SK-N-SH treated with all-trans-retinoic acid at 6 μM for 48 hours (cell line): ENCODE data around the gene SLCO3A1.

Experiments
- ATAC-seq: fragments of 200-7000 bp; cut with Tn5 transposase; 3 replicates; pipeline ENCODE4 v1.9.1; 2020; ENCODE audit warnings: mild to moderate bottlenecking, moderate library complexity
- ARNTL ChIP-seq: fragments of 450-650 bp; formaldehyde crosslinking; IDR thresholded peaks from 2 replicates; pipeline ENCODE4 v1.5.0; 2020; ENCODE audit warnings: low read depth, mild to moderate bottlenecking, moderate library complexity, borderline replicate concordance
- ESRRG ChIP-seq: fragments of 250-450 bp; sonication (Bioruptor Pico); IDR thresholded peaks from 2 replicates; pipeline ENCODE4 v1.6.1; 2021; ENCODE audit warnings: mild to moderate bottlenecking
- GLIS3 ChIP-seq: fragments of 250-450 bp; sonication (Bioruptor Pico); IDR thresholded peaks from 2 replicates; pipeline ENCODE4 v1.5.0; 2020; ENCODE audit warnings: mild to moderate bottlenecking, moderate library complexity
- ISL1 ChIP-seq: fragments of 250-450 bp; sonication (Bioruptor Pico); IDR thresholded peaks from 2 replicates; pipeline ENCODE4 v2.1.2; 2022; ENCODE audit warnings: mild to moderate bottlenecking, moderate library complexity
- OSR1 ChIP-seq: fragments of 250-450 bp; sonication (Bioruptor Pico); IDR thresholded peaks from 2 replicates; pipeline ENCODE4 v1.8.0; 2022; ENCODE audit warnings: moderate library complexity, mild to moderate bottlenecking, inconsistent platforms
- PPARA ChIP-seq: fragments of 250-450 bp; sonication (Bioruptor Pico); IDR thresholded peaks from 2 replicates; pipeline ENCODE4 v1.5.0; 2020; ENCODE audit warnings: mild to moderate bottlenecking, borderline replicate concordance
- RARB ChIP-seq: fragments of 250-450 bp; sonication (Bioruptor Pico); IDR thresholded peaks from 2 replicates; pipeline ENCODE4 v1.8.0; 2021; ENCODE audit warnings: mild to moderate bottlenecking, moderate library complexity
- SNAI2 ChIP-seq: fragments of 250-450 bp; sonication (Bioruptor Pico); IDR thresholded peaks from 2 replicates; pipeline ENCODE4 v1.5.0; 2020; ENCODE audit warnings: mild to moderate bottlenecking, moderate library complexity
- TCF4 ChIP-seq: fragments of 250-450 bp; sonication (Bioruptor Pico); IDR thresholded peaks from 2 replicates; pipeline ENCODE4 v1.8.0; 2021; ENCODE audit warnings: mild to moderate bottlenecking, moderate library complexity, borderline replicate concordance
- TOX ChIP-seq: fragments of 250-450 bp; sonication (Bioruptor Pico); IDR thresholded peaks from 2 replicates; pipeline ENCODE4 v1.8.0; 2021; ENCODE audit warnings: mild to moderate bottlenecking, moderate library complexity, borderline replicate concordance
- ZC3H10 ChIP-seq: fragments of 250-450 bp; sonication (Bioruptor Pico); IDR thresholded peaks from 2 replicates; pipeline ENCODE4 v1.5.1; 2021; ENCODE audit warnings: mild to moderate bottlenecking, moderate library complexity
- ZFP3 ChIP-seq: fragments of 250-450 bp; sonication (Bioruptor Pico); IDR thresholded peaks from 2 replicates; pipeline ENCODE4 v1.5.0; 2020; ENCODE audit warnings: mild to moderate bottlenecking, moderate library complexity
- ZFP30 ChIP-seq: fragments of 450-650 bp; formaldehyde crosslinking; IDR thresholded peaks from 2 replicates; pipeline ENCODE4 v1.5.0; 2022; ENCODE audit warnings: mild to moderate bottlenecking, moderate library complexity
- ZNF565 ChIP-seq: fragments of 450-650 bp; formaldehyde crosslinking; conservative IDR thresholded peaks from 2 replicates; pipeline ENCODE4 v1.5.0; 2020; ENCODE audit warnings: low read depth, mild to moderate bottlenecking, moderate library complexity
- ZNF70 ChIP-seq: fragments of 450-650 bp; formaldehyde crosslinking; IDR thresholded peaks from 2 replicates; pipeline ENCODE4 v1.5.0; 2020; ENCODE audit warnings: mild to moderate bottlenecking, moderate library complexity
- ZNF8 ChIP-seq: fragments of 450-650 bp; formaldehyde crosslinking; IDR thresholded peaks from 2 replicates; pipeline ENCODE4 v1.5.0; 2020; ENCODE audit warnings: mild to moderate bottlenecking, moderate library complexity
- TF ChIP-seq, protein P1 (sequence below): fragments of 250-450 bp; sonication (Bioruptor Pico); IDR thresholded peaks from 2 replicates; pipeline ENCODE4 v1.8.0; 2020; ENCODE audit warnings: mild to moderate bottlenecking, moderate library complexity, borderline replicate concordance
- TF ChIP-seq, protein P2 (sequence below): fragments of 250-450 bp; sonication (Bioruptor Pico); IDR thresholded peaks from 2 replicates; pipeline ENCODE4 v1.8.0; 2021; ENCODE audit warnings: low read depth, mild to moderate bottlenecking, moderate library complexity, borderline replicate concordance
- TF ChIP-seq, protein P3 (sequence below): fragments of 250-450 bp; sonication (Bioruptor Pico); IDR thresholded peaks from 2 replicates; pipeline ENCODE4 v1.5.1; 2021; ENCODE audit warnings: mild to moderate bottlenecking, moderate library complexity
- TF ChIP-seq, protein P4 (sequence below): fragments of 250-450 bp; sonication (Bioruptor Pico); IDR thresholded peaks from 2 replicates; pipeline ENCODE4 v1.5.1; 2020; ENCODE audit warnings: low read depth, mild to moderate bottlenecking, moderate library complexity

SLCO3A1 gene

DNA sequence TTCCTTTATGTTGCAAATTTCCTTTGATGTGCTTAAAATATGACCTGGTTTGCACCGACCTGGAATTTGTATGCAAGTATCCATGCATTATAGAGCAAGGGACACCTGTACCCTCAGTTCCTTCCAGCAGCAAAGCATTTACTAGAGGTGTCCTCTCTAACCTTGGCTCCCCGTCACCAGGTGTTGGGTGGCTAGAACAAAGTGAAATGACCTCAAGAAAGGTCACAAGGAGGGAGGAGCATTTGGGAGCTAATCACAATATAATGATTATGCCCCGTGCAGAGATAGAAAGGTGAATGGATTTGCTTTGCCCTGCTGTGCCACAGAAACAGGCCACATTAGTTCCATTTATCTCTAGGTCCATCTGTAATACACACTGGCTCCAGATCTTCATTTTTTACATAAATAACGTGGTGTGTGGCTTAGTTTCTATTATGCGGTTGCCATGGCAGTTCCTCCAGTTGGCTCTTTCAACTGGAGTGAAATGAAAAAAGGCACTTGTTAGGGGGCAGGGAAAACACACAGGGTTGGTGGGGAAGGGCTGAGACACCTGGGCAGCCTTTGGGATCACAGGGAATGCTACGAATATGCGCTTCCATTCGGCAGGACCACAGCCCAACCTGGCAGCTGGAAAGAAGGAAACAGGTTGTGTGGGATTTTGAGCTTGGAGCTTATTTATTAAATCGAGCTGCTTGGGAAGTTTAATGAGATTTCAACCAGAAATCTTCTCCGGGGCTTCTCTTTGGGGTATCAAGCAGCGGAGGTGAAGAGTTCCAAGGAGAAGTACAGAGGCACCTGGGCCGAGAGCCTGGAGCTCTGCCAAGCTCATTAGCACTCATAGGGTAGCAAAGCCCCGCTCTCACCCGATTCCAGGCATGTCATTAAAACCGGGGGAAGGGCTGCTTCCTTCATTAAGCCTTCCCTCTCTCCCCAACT is 306.7 kb downstream of the SLCO3A1 start:
- no peak for ATAC-seq
- no peak for TF ChIP-seq TCF4 (CRISPR knock-in tag)
- TF ChIP-seq GLIS3 (CRISPR knock-in tag) = no peak
- no peak for TF ChIP-seq ZFP30 (CRISPR knock-in tag)
- no peak for TF ChIP-seq ZNF565
- TF ChIP-seq RARB (CRISPR knock-in tag) = no peak
- TF ChIP-seq, protein P1, sequence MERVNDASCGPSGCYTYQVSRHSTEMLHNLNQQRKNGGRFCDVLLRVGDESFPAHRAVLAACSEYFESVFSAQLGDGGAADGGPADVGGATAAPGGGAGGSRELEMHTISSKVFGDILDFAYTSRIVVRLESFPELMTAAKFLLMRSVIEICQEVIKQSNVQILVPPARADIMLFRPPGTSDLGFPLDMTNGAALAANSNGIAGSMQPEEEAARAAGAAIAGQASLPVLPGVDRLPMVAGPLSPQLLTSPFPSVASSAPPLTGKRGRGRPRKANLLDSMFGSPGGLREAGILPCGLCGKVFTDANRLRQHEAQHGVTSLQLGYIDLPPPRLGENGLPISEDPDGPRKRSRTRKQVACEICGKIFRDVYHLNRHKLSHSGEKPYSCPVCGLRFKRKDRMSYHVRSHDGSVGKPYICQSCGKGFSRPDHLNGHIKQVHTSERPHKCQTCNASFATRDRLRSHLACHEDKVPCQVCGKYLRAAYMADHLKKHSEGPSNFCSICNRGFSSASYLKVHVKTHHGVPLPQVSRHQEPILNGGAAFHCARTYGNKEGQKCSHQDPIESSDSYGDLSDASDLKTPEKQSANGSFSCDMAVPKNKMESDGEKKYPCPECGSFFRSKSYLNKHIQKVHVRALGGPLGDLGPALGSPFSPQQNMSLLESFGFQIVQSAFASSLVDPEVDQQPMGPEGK = no peak
- no peak for TF ChIP-seq ISL1 (CRISPR knock-in tag)
- TF ChIP-seq ARNTL (CRISPR knock-in tag) = no peak
- TF ChIP-seq, protein P2, sequence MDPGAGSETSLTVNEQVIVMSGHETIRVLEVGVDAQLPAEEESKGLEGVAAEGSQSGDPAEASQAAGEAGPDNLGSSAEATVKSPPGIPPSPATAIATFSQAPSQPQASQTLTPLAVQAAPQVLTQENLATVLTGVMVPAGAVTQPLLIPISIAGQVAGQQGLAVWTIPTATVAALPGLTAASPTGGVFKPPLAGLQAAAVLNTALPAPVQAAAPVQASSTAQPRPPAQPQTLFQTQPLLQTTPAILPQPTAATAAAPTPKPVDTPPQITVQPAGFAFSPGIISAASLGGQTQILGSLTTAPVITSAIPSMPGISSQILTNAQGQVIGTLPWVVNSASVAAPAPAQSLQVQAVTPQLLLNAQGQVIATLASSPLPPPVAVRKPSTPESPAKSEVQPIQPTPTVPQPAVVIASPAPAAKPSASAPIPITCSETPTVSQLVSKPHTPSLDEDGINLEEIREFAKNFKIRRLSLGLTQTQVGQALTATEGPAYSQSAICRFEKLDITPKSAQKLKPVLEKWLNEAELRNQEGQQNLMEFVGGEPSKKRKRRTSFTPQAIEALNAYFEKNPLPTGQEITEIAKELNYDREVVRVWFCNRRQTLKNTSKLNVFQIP (CRISPR knock-in tag) = no peak
- TF ChIP-seq SNAI2 (CRISPR knock-in tag) = no peak
- TF ChIP-seq, all 23 proteins: peak for 0

DNA sequence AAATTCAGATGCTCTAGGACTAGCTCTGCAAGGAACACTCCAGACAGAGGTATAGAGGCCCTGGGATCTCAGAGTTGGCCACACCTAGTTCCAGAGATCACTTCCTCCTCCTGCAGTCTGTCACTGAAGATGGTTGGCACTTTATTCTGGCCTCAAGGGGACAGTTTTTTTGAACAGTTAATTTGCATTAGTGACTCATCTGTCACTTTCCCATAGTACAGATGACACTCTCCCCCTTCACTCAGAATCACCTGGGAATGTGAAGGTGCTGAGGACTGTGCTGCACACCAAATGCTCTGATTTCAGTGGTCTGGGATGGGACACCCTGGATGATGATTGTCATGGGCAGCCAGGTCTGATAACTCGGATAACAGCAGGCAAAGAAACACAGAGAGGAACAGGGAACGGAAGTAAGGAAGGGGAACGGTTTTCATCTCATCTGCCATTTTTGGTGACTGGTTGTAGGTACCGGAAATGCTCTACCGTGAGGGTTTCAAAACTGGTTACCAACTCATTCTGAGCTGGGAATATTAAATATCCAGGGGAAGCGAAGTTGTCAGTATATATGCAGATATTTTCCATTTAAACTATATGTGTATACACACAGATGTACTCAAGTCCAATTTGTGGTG is 307.6 kb downstream of the SLCO3A1 start:
- no peak for ATAC-seq
- TF ChIP-seq, protein P3, sequence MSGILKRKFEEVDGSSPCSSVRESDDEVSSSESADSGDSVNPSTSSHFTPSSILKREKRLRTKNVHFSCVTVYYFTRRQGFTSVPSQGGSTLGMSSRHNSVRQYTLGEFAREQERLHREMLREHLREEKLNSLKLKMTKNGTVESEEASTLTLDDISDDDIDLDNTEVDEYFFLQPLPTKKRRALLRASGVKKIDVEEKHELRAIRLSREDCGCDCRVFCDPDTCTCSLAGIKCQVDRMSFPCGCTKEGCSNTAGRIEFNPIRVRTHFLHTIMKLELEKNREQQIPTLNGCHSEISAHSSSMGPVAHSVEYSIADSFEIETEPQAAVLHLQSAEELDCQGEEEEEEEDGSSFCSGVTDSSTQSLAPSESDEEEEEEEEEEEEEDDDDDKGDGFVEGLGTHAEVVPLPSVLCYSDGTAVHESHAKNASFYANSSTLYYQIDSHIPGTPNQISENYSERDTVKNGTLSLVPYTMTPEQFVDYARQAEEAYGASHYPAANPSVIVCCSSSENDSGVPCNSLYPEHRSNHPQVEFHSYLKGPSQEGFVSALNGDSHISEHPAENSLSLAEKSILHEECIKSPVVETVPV (CRISPR knock-in tag) = no peak
- TF ChIP-seq, protein P4, sequence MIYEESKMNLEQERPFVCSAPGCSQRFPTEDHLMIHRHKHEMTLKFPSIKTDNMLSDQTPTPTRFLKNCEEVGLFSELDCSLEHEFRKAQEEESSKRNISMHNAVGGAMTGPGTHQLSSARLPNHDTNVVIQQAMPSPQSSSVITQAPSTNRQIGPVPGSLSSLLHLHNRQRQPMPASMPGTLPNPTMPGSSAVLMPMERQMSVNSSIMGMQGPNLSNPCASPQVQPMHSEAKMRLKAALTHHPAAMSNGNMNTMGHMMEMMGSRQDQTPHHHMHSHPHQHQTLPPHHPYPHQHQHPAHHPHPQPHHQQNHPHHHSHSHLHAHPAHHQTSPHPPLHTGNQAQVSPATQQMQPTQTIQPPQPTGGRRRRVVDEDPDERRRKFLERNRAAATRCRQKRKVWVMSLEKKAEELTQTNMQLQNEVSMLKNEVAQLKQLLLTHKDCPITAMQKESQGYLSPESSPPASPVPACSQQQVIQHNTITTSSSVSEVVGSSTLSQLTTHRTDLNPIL = no peak
- TF ChIP-seq ZNF8 (CRISPR knock-in tag) (no peak), ZNF565 (no peak), ISL1 (CRISPR knock-in tag) (no peak), ZFP3 (CRISPR knock-in tag) (no peak)

DNA sequence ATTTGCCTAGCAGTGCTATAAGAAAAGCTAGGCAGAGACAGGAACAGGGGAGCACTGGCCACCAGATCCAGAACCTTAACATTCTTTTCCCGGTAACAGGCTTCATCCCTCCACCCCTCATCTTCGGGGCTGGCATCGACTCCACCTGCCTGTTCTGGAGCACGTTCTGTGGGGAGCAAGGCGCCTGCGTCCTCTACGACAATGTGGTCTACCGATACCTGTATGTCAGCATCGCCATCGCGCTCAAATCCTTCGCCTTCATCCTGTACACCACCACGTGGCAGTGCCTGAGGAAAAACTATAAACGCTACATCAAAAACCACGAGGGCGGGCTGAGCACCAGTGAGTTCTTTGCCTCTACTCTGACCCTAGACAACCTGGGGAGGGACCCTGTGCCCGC is 309.1 kb downstream of the SLCO3A1 start:
- TF ChIP-seq ZNF8 (CRISPR knock-in tag) = no peak
- TF ChIP-seq ZFP30 (CRISPR knock-in tag) = no peak
- TF ChIP-seq ESRRG (CRISPR knock-in tag) = no peak
- TF ChIP-seq ARNTL (CRISPR knock-in tag) = no peak
- TF ChIP-seq ZC3H10 = no peak
- TF ChIP-seq, protein P4 = no peak
- no peak for TF ChIP-seq PPARA
- no peak for TF ChIP-seq ZNF565
- TF ChIP-seq ZNF70 (CRISPR knock-in tag) = no peak
- no peak for TF ChIP-seq OSR1 (CRISPR knock-in tag)
- TF ChIP-seq, protein P3 (CRISPR knock-in tag) = no peak
- TF ChIP-seq TOX (CRISPR knock-in tag) = no peak
- ATAC-seq = no peak
